Stimulated activated CD4-positive, alpha-beta T cell treated with anti-CD3 and anti-CD28 coated beads, Interleukin-15, amount 100 ng/mL, for 1 hour (primary cell): ENCODE measurements around the gene HSPBAP1.
"Not testable (repeated sequence)": the region's sequence is repeated elsewhere in the genome, so short reads cannot be mapped to it uniquely, and the experiment has no call there.

Experiments used
- DNase-seq, 2 donors: peaks; one replicate each; pipeline ENCODE4 v3.0.0-alpha.2; 2020; ENCODE audit warnings: low read depth in 1 of 2, low spot score in 1 of 2

HSPBAP1 gene

DNA sequence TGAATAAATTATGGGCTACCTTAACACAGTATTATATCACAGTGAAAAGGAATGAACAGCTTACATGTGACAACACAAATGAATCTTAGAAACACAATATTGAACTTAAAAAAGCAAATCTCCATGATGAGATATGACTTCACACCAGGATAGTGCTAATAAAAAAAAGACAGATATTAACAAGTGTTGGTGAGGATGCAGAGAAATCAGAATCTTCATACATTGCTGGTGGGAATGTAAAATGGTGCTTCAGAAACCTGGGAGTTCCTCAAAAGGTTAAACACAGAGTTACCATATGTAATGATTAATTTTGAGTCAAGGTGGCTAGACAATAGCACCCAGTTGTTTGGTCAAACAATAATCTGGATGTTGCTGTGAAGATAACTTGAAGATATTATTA lies 51.4 kb downstream of the HSPBAP1 start:
- DNase-seq = no peak

DNA sequence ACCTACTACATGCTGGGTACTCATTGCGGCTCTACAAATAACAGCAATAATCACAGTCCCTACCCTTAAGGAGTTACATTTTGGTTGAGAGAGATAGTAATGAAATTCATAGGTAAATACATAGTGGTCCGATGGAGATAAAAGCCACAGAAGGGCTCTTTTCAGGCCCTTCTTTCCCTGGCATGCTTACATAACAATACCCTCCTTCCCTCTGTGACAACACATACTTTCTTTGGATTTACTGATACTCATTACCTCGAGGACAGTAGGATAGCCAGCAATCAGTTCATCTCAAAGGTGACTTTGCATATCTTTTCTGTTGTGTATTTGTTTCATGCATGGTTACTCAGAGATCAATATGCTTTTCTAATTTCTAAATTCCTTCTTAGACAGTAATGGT lies 54.5 kb downstream of the HSPBAP1 start:
- DNase-seq = no peak

DNA sequence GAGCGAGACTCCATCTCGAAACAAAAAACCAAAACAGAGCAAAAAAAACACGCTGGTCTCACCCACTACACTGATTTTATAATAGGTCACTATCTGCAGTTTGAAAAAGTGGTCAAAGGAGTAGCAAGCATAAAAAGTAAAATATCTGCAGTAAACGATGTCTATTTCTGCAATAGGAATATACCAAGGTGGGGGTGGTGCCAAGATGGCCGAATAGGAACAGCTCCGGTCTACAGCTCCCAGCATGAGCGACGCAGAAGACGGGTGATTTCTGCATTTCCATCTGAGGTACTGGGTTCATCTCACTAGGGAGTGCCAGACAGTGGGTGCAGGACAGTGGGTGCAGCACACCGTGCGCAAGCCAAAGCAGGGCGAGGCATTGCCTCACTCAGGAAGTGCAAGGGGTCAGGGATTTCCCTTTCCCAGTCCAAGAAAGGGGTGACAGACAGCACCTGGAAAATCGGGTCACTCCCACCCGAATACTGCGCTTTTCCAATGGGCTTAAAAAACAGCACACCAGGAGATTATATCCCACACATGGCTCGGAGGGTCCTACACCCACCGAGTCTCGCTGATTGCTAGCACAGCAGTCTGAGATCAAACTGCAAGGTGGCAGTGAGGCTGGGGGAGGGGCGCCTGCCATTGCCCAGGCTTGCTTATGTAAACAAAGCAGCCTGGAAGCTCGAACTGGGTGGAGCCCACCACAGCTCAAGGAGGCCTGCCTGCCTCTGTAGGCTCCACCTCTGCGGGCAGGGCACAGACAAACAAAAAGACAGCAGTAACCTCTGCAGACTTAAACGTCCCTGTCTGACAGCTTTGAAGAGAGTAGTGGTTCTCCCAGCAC lies 60.7 kb downstream of the HSPBAP1 start:
- not testable (repeated sequence) for DNase-seq

DNA sequence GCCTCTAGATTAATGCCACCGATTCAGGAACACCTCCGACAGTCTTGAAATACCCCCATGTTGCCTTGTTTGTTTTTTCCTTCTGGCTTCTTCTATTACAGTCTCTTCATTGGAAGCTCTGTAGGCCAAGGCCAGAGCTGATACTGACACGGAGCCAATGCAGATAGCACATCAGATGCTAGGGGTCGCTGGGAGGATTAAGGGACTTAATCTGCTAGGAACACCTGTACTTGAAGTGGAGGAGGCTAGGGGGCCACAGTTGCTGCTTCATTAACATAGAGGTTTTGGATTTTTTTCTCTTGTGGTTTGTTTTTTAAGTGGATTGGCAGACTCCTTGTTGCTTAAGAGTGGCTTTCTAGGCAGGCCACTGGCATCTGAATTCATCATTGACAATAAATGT lies 63.4 kb downstream of the HSPBAP1 start:
- DNase-seq = no peak

DNA sequence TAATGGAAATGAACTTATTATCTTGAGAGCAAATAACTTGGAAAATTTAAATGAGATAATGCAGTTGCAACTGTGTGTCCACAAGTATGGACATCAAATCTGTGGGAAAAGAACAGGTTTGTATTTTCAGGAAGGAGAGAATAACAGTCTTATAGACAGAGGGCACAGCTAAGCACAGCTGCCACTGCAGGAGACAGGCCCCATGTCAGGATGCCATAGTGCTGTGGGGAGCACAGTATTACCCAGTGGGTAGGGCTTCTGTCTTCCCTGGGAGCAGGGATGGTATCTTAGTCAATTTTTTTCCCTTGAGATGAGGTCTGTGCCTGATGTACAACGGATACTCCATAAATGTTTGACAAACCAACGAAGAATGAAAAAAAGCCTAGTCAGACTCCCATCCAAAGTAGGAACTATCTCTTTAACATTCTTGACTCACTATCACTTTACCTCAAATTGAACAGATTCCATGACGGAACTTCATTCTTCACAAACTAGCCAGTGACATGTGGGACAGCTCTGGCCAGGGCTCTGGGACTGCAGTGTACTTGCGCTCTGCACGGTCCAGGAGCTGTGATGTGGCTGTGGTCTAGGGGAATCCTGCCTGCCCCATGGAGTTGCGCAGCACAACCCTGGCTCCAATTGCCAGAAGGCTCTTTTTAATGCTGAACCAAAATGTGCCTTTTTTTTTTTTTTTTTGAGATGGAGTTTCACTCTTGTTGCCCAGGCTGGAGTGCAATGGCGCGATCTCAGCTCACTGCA lies 64.7 kb downstream of the HSPBAP1 start:
- no peak for DNase-seq

DNA sequence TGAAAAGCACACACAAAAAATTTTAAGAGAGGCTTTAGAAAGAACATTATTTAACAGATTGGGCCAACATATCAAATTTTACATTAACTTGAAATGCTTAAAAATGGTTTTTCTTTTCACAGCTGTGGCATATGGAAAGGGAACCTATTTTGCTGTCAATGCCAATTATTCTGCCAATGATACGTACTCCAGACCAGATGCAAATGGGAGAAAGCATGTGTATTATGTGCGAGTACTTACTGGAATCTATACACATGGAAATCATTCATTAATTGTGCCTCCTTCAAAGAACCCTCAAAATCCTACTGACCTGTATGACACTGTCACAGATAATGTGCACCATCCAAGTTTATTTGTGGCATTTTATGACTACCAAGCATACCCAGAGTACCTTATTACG lies 65.4 kb downstream of the HSPBAP1 start:
- DNase-seq = no peak

DNA sequence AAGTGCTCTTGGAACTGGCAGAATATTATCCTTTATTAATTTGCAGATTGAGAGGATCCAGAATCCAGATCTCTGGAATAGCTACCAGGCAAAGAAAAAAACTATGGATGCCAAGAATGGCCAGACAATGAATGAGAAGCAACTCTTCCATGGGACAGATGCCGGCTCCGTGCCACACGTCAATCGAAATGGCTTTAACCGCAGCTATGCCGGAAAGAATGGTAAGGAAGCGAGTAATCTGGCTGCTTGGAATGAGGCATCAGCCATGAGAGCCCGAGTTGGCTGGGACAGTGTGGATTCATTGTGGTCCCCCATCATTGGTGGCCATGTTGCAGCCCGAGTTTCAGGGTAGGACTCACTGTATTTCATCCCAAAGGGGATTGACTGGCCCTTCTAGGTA lies 65.9 kb downstream of the HSPBAP1 start:
- no peak for DNase-seq

DNA sequence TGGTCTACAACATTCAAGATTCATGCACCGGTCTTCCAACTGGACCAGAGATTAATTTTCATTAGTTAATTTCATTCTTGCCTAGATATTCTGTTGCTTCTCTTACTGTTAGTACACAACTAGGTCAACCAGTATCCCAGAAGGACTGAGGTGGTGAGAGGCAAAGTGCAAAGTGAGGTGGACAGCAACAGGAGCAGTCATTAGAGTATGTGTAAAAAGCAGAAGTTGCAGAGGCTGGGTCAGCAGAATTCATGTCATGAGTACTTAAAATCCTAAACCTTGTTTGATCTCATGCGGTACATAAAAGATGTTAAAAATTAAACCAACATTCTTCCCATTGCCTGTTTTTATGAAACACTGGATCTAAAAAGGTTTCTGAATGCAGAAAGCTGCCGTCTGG lies 66.3 kb downstream of the HSPBAP1 start:
- DNase-seq = no peak

DNA sequence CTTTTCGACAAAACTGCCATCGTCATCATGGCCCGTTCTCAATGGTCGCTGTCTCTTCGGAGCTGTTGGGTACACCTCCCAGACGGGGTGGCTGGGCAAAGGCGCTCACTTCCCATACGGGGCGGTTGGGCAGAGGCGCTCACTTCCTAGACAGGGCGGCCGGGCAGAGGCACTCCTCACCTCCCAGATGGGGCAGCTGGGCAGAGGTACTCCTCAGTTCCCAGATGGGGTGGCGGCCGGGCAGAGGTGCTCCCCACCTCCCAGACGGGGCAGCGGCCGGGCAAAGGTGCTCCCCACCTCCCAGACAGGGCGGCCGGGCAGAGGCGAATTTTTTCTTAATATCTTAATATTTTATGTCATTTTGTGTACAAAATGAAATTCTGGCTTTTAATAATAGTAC lies 68.5 kb downstream of the HSPBAP1 start:
- DNase-seq = no peak

DNA sequence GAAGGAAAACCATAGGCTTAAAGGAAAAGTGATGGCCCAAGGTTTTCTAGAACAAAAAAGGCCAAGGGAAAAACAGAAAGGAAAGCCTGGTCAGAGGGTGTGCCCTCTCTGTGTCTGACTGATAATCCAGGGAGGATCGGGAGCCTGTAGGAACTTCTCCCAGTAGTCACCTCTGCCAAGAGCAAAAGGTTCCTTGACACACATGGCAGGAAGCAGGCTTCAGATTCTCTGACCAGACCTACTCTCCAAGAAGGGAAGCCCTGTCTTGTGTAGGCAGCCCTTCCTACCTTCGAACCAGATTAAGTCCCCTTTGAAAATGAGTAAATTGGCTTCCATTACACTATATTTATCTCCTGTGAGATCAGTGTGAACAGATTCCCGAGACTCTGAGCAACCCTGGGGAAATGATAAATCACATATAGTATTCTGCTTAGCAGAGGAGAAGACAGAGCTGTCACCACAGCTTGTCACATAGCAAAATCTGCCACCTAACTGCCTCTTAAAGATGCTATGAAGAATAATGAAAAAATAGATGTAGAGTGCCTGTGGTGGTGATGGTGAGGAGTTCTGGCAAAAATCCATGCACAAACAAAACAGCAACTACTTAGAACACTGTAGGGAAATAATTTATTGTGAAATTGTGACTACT lies 74.2 kb downstream of the HSPBAP1 start:
- no peak for DNase-seq

DNA sequence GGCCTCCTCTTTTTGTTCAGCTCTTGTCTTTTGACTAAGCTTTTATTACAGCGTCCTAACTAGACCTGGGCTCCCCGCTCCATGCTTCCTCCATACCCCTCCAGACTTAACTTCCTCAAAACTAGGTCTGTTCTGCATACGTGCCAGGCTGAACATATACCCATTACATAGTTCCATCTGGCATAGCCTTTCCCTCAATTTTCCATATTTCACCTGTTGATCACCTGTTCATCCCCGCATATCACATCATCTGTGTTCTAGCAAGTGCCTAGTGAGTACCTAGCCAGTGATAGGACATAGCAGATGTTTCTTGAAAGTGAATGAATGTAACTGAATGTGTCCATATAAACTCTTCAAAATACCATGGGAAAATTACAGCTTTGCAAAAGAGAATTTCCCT lies 77.0 kb downstream of the HSPBAP1 start:
- DNase-seq = no peak

DNA sequence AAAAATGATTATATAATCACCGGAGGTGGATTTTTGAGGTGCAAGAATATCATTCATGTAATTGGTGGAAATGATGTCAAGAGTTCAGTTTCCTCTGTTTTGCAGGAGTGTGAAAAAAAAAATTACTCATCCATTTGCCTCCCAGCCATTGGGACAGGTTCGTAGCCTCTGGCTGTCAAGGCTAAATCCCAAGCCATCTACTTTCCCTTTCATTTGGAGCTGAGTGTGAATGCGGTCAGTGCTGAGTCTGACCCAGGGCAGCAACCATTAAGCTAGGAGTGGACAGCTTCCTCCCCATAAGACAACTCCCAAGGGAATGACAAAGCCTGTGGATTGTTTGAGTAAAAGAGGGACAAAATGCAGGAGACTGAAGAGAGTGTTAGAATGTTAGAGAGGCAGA lies 79.4 kb downstream of the HSPBAP1 start:
- no peak for DNase-seq

DNA sequence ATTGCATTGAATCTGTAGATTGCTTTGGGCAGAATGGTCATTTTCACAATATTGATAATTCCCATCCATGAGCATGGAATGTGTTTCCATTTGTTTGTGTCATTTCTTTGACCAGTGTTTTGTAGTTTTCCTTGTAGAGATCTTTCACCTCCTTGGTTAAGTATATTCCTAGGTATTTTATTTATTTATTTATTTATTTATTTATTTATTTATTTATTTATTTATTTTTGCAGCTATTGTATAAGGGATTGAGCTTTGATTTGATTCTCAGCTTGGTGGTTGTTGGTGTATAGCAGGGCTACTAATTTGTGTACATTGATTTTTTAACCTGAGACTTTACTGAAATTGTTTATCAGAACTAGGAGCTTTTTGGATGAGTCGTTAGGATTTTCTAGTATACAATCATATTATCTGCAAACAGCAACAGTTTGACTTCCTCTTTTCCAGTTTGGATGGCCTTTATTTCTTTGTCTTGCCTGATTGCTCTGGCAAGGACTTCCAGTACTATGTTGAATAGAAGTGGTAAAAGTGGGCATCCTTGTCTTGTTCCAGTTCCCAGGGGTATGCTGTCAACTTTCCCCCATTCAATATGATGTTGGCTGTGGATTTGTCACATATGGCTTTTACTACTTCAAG lies 82.9 kb downstream of the HSPBAP1 start:
- not testable (repeated sequence) for DNase-seq

DNA sequence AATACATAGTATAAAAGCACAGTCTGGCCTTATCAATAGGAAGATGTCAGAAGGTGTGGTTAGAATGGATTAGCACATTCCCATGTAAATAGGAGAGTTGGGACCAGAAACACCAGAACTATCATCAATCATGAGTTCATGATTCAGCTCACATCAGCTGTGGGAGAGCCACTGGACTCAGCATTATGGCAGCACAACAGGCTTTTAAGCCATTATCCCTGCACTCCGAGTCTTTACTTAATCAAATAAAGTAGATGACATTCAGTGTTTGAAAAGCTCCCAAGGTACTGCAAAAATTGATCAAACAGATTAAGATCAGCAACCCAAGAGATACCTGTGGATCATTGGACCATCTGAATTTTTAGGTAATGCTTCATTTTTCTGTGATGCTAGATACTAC lies 88.3 kb downstream of the HSPBAP1 start:
- DNase-seq = no peak

DNA sequence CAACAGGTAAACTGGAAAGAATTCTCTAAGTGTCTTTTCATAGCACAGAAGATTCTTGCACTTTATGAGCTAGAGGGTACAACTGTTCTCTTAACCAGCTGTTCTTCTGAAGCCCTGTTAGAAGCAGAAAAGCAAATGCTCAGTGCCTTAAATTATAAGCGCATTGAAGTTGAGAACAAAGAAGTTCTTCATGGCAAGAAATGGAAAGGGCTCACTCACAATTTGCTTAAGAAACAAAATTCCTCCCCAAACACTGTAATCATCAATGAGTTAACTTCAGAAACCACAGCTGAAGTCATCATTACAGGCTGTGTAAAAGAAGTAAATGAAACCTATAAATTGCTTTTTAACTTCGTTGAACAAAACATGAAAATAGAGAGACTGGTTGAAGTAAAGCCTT lies 93.4 kb downstream of the HSPBAP1 start:
- no peak for DNase-seq

DNA sequence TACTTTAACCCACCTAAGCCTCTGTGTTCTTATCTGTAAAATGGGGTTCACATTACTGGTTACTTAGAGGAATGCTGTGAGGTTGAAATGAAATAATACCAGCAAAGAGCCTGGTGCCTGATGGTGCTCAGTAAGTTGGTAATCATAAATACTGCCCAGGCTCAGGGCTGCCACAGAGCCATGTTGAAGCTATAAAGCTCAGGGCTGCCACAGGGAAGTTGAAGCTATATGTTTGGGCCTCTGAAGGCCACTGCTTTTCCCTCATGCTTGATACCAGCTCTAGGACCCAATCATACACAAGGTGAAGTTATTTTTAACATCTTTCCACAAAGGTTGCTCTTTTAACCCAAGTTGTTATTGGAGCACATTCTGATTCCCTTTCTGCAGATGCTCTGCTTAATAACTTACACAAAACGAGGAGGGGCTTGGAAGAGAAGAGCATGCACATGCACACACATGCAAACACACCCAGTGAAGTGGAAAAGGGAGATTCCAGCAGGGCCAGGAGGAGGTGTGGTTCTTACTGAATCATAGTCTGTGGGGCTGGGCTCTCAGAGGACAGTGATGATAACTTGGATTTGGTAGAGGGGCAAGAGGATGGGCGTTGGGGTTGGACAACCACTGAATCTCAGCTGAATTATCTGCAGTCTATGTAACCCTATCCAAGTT lies 95.5 kb downstream of the HSPBAP1 start:
- DNase-seq = no peak

DNA sequence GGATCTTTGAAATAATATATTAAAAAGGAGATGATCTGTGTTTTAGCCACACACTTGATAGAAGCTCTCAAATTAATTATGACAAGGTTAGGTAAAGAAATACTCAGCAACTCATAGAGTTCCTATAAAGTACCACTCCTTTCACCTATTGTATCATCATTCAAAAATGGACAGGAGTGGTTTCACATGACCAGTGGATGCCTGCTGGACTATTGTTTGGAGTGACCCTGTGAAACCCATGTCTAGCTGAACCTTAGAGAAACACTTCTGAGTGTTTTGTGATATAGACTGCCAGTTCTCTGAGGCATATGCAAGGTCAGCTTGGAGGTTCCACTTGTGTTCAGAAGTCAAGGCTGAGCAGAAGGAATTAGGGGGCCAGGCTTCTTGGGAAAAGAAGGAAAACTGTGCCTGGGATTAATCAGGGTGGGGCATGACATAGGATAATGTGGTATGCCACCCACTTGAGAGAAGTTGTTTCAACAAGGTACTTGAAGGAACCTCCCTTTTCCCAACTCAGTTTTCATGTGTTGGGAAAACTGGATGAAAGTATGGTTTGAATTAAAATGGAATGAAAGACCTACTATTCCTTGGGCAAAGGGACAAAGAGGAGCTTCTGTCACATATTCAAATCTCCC lies 97.6 kb downstream of the HSPBAP1 start:
- no peak for DNase-seq

DNA sequence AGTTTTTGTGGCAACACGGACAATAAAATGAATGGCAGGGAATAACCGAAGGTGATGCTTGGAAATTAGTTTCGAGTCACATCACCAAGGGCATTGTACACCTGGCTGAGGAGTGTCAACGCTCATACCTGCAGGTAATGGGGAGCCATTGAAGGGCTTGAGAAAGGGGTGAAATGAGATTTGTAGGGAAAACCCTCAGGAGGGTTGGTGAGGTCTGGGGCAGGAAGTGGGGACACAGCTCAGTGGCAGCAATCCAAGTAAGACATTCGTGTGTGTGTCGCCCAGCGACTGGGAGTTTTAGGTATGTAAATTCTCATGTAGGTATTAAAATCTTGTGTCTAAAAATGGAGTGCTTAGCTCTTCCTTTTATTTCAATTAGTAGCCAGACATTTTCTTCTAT lies 98.7 kb downstream of the HSPBAP1 start:
- no peak for DNase-seq

DNA sequence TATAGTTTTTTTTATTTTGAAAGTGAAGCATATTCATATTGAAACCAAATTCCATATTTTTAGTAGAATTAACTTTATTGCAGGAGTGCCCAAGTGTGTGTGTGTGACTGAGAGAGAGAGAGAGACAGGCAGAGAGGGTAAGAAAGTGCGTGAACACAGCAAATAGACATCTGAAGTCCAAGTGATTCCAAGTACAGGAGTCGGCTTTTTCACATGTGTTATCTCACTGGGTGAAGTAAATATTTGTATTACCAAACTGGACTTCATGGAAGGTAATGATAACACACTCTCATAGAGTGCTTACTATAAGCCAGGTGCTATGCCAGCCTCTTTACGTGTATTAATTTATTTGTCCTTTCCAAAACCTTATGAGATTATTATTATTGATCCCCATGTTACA lies 101.0 kb downstream of the HSPBAP1 start:
- DNase-seq = no peak

DNA sequence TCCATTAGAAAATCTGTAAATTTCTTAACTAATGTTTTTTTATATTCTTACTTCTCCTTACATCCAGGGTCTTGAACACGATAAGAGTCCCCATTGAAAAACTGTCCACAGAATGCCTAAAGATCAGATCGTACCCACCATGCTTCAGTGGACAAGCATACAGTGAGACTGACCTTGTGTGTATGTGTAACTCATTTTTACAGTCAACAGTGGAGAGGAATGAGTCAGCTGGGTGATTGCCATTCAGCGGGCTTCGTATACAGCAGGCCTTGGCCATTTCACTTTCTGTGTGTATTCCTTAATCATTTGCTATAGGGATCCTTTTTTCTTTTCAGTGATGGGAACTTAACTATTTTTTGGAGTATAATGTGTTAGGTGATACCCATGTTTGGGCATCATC lies 102.4 kb downstream of the HSPBAP1 start:
- DNase-seq = no peak

DNA sequence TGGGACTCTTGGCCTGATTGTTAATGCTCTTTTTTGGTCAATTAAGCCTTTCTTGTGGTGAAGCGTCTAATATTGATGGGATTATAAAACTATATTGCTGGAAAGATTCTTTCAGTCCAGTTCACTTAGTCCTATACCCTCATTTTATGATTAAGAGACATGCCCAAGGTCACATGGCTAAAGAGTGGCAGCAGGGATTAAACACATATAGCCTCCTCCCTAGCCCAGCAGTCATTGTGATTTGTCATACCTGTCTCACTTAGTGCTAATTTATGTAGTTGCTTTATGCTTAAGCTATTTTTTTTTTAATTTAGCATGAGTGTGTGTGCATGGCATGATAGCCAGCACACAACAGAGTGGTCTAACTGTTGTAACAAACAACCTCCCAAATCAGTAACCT lies 103.5 kb downstream of the HSPBAP1 start:
- no peak for DNase-seq
